Prostate gland (tissue), 2 donors: ENCODE results near the gene KCNK6. TPM values are rescaled to one million over a fixed set of nuclear protein-coding genes. Genes with fewer than 3 reads are reported as not detected.

Experiments
- DNase-seq: peaks from one replicate; pipeline ENCODE4 v3.0.0-alpha.2; 2019; ENCODE audit warnings: low spot score
- H3K27ac ChIP-seq, 2 donors: fragments of 200-600 bp; sonication (generic); 2 replicates each; pipeline ENCODE4 v1.5.1; 2017 to 2019
- H3K27me3 ChIP-seq: fragments of 200-600 bp; sonication (generic); replicated peaks from 2 replicates; pipeline ENCODE4 v1.5.1; 2019; ENCODE audit not compliant: insufficient read depth
- H3K36me3 ChIP-seq, 2 donors: fragments of 200-600 bp; sonication (generic); 1 replicate in 1 of 2; 2 replicates in 1 of 2; pipeline versions ENCODE4 v1.5.1 to v1.8.1; 2017 to 2019
- H3K4me1 ChIP-seq: fragments of 200-600 bp; sonication (generic); replicated peaks from 2 replicates; pipeline ENCODE4 v1.5.1; 2019
- H3K4me3 ChIP-seq, 2 donors: fragments of 200-600 bp; sonication (generic); 2 replicates each; pipeline ENCODE4 v1.5.1; 2017 to 2019
- H3K9me3 ChIP-seq: fragments of 200-600 bp; sonication (generic); 2 replicates; pipeline ENCODE4 v1.5.1; 2017
- CTCF ChIP-seq, 4 experiments: fragments of 200-600 bp in 2 of 4; fragments of 450-650 bp in 2 of 4; sonication (generic) in 2 of 4; IDR thresholded peaks; 1 replicate in 3 of 4; 2 replicates in 1 of 4; pipeline ENCODE4 v1.5.1; 2016 to 2019; ENCODE audit warnings: antibody characterized with exemption in 4 of 4, mild to moderate bottlenecking in 2 of 4, moderate library complexity in 2 of 4
- POLR2A ChIP-seq: fragments of 450-650 bp; IDR thresholded peaks from one replicate; pipeline ENCODE4 v1.6.1; 2016; ENCODE audit warnings: antibody characterized with exemption, mild to moderate bottlenecking
- POLR2AphosphoS5 ChIP-seq: sonication (generic); formaldehyde crosslinking; IDR thresholded peaks from one replicate; pipeline ENCODE4 v1.6.1; 2017; ENCODE audit warnings: antibody characterized with exemption
- WGBS: methylation state at CpG from one replicate; pipeline ENCODE4 v1.1.5; 2018; 5-methylcytosine and 5-hydroxymethylcytosine counted together
- intact Hi-C: fragments of 100-400 bp; cut with DNase I; formaldehyde crosslinking; loops from one replicate; pipeline ENCODE4 v1.14.2; 2022
- total RNA-seq, 2 donors: library from RNA; depleted of rRNA; stranded (reverse); fragments of >200 nt; gene quantifications; one replicate each; pipeline ENCODE4 v1.1.0, GENCODE V29; 2016

KCNK6 gene
- total RNA-seq, 2 donors from 2014 or later: 5.9 to 7.3 TPM

GRCh38 chr19:38355728-38356725 is 36.4 kb downstream of the KCNK6 start:
- no peak for TF ChIP-seq CTCF (IDR thresholded peaks at IDR 0.05)
- TF ChIP-seq POLR2A: no peak
- no peak for TF ChIP-seq POLR2AphosphoS5
- no peaks in the 10 kb centered on the region for H3K9me3 ChIP-seq
- DNase-seq: no peak
- WGBS: 78% methylated on average over 16 of the region's 16 CpGs
- peaks cover 3% of the 10 kb centered on the region for H3K27me3 ChIP-seq
- no peak overlapping the region for H3K27ac ChIP-seq
- intact Hi-C loops: no loop called here
- no peak overlapping the region for H3K4me3 ChIP-seq
- no peaks in the 10 kb centered on the region for H3K4me1 ChIP-seq
- H3K36me3 ChIP-seq: no peaks in the 10 kb centered on the region

GRCh38 chr19:38358071-38358470 is 38.4 kb downstream of the KCNK6 start:
- Histone ChIP-seq H3K9me3 (no peaks in the 10 kb centered on the region), H3K36me3 (no peaks in the 10 kb centered on the region), H3K4me3 (no peak overlapping the region), H3K27me3 (peaks cover 3% of the 10 kb centered on the region), H3K27ac (no peak overlapping the region), H3K4me1 (no peaks in the 10 kb centered on the region)
- intact Hi-C loops: no loop called here
- 32% methylated on average over 5 of the region's 5 CpGs for WGBS
- no peak for TF ChIP-seq POLR2A
- no peak for TF ChIP-seq CTCF (IDR thresholded peaks at IDR 0.05)
- DNase-seq: no peak

- Histone ChIP-seq H3K27me3 (peaks cover 3% of the 10 kb centered on the region), H3K27ac (no peak overlapping the region), H3K4me1 (no peaks in the 10 kb centered on the region), H3K4me3 (no peak overlapping the region), H3K9me3 (no peaks in the 10 kb centered on the region), H3K36me3 (no peaks in the 10 kb centered on the region)
- intact Hi-C loops: no loop called here
- DNase-seq: no peak
- WGBS: 42% methylated on average over 18 of the region's 18 CpGs
- TF ChIP-seq POLR2AphosphoS5 (no peak), POLR2A (no peak), CTCF (IDR thresholded peaks at IDR 0.05) (no peak)
These were observed 39.8 kb downstream of the KCNK6 start for GRCh38 chr19:38359242-38360021.

- Histone ChIP-seq H3K27me3 (peaks cover 3% of the 10 kb centered on the region), H3K4me3 (no peak overlapping the region), H3K9me3 (no peaks in the 10 kb centered on the region), H3K36me3 (no peaks in the 10 kb centered on the region), H3K4me1 (no peaks in the 10 kb centered on the region), H3K27ac (no peak overlapping the region)
- TF ChIP-seq POLR2A (no peak), CTCF (IDR thresholded peaks at IDR 0.05) (no peak), POLR2AphosphoS5 (no peak)
- no peak for DNase-seq
- 79% methylated on average over 9 of the region's 9 CpGs for WGBS
- intact Hi-C loops: no loop called here
These were observed 40.7 kb downstream of the KCNK6 start for GRCh38 chr19:38360351-38360750.
